T-helper 1 cell treated with Interleukin-12 subunit alpha and Interleukin-12 subunit beta and Interleukin-4 antibody, amounts not matched to agents 30 ng/mL and 1 ng/mL, for 36 hours (primary cell): ENCODE data around the gene ZNF330. TPM values are rescaled to one million over a fixed set of nuclear protein-coding genes. Genes with fewer than 3 reads are reported as not detected.
"Not testable (repeated sequence)": the region's sequence is repeated elsewhere in the genome, so short reads cannot be mapped to it uniquely, and the experiment has no call there.

ENCODE experiments used
- intact Hi-C: fragments of 100-400 bp; cut with micrococcal nuclease; formaldehyde crosslinking; loops from one replicate; pipeline ENCODE4 v1.15.1; 2024
- total RNA-seq: library from RNA; stranded (reverse); gene quantifications from 2 replicates; pipeline ENCODE4 v1.2.3, GENCODE V29; 2022

Gene ZNF330
- total RNA-seq = 37.3 and 42.6 TPM in 2 replicates

GRCh38 chr4:141220691-141221659 is at the start of gene ZNF330:
Gene ZNF330, plus strand, starts transcription at chr4:141220895. Its CDS starts 1,477 bp downstream, at chr4:141222372.
- intact Hi-C loops = loop anchor here (1.0 to 5.0 kb wide), 14 partner anchors 24 to 1963 kb away; partner anchors contain the start of genes ELMOD2, IL15, INPP4B and NAA15

GRCh38 chr4:141174457-141174856 is 46.2 kb upstream of the ZNF330 start:
- intact Hi-C loops = no loop called here

GRCh38 chr4:141177171-141177570 is 43.5 kb upstream of the ZNF330 start:
- intact Hi-C loops = no loop called here

- intact Hi-C loops = no loop called here
Measured at GRCh38 chr4:141179474-141180373, 41.0 kb upstream of the ZNF330 start.

GRCh38 chr4:141180991-141181761 is 39.5 kb upstream of the ZNF330 start:
- intact Hi-C loops = no loop called here

- intact Hi-C loops = not testable (repeated sequence)
Measured at GRCh38 chr4:141183491-141183890, 37.2 kb upstream of the ZNF330 start.

- intact Hi-C loops = no loop called here
Measured at GRCh38 chr4:141192564-141192963, 28.1 kb upstream of the ZNF330 start.

GRCh38 chr4:141193516-141194034 is 27.1 kb upstream of the ZNF330 start:
- intact Hi-C loops = no loop called here

GRCh38 chr4:141195095-141195707 is 25.5 kb upstream of the ZNF330 start:
- intact Hi-C loops = no loop called here

GRCh38 chr4:141196227-141196933 is 24.3 kb upstream of the ZNF330 start:
- intact Hi-C loops = no loop called here

- intact Hi-C loops = no loop called here
Measured at GRCh38 chr4:141207961-141208360, 12.7 kb upstream of the ZNF330 start.

- intact Hi-C loops = no loop called here
Measured at GRCh38 chr4:141210168-141210567, 10.5 kb upstream of the ZNF330 start.

GRCh38 chr4:141213550-141213991 is 7.1 kb upstream of the ZNF330 start:
- intact Hi-C loops = no loop called here

GRCh38 chr4:141215030-141215429 is 5.7 kb upstream of the ZNF330 start:
- intact Hi-C loops = no loop called here

- intact Hi-C loops = no loop called here
Measured at GRCh38 chr4:141216002-141216761, 4.5 kb upstream of the ZNF330 start.

- intact Hi-C loops = loop anchor here (1.0 to 5.0 kb wide), 11 partner anchors 358 to 1964 kb away; partner anchors contain the start of genes IL15, INPP4B, NAA15 and NDUFC1
Measured at GRCh38 chr4:141220271-141220670, 424 bp upstream of the ZNF330 start.

GRCh38 chr4:141223418-141223817 is 2.7 kb downstream of the ZNF330 start:
- intact Hi-C loops = loop anchor here (5.0 kb wide), 5 partner anchors 361 to 1921 kb away; partner anchors contain the start of genes NAA15, NDUFC1, RAB33B and SETD7

GRCh38 chr4:141227280-141227679 is 6.6 kb downstream of the ZNF330 start:
- intact Hi-C loops = not testable (repeated sequence)
